B cell (primary cell): Measurements from ENCODE around the gene RABGAP1. TPM values are rescaled to one million over a fixed set of nuclear protein-coding genes. Genes with fewer than 3 reads are reported as not detected.

Experiments
- ATAC-seq: fragments of 200-7000 bp; cut with Tn5 transposase; one replicate; pipeline ENCODE4 v1.10.0; 2021; ENCODE audit warnings: low read depth, mild to moderate bottlenecking, moderate number of reproducible peaks, moderate library complexity
- CTCF ChIA-PET: fragments of 350-600 bp; sonication (Branson Sonifier 250); formaldehyde crosslinking; loops from one replicate; lab custom pipeline; 2021; ENCODE audit warnings: antibody characterized with exemption, inconsistent platforms; lab: Charles Lee
- POLR2A ChIA-PET: fragments of 350-600 bp; sonication (Branson Sonifier 250); formaldehyde crosslinking; loops from one replicate; lab custom pipeline; 2021; ENCODE audit warnings: antibody characterized with exemption; lab: Charles Lee
- DNase-seq: peaks from one replicate; pipeline ENCODE4 v3.0.0; 2013
- H2AFZ ChIP-seq: 2 replicates; pipeline ENCODE4 v1.6.1; 2012; ENCODE audit warnings: mild to moderate bottlenecking, low read depth, low read length; ENCODE audit not compliant: insufficient read depth, poor library complexity, severe bottlenecking
- H3K27ac ChIP-seq, 2 donors: 1 replicate in 1 of 2; 2 replicates in 1 of 2; pipeline ENCODE4 v1.5.1; 2012 to 2013; ENCODE audit warnings: low read length in 2 of 2, mild to moderate bottlenecking in 2 of 2, moderate library complexity in 1 of 2
- H3K27me3 ChIP-seq, 4 experiments: fragments of 200-600 bp in 1 of 4; sonication (generic) in 1 of 4; replicated peaks in 1 of 4; 1 replicate in 2 of 4; 2 replicates in 2 of 4; pipeline versions ENCODE4 v1.6.1 to v1.7.0; 2013 to 2016; ENCODE audit warnings: low read length in 3 of 4, mild to moderate bottlenecking in 2 of 4, mixed read lengths in 1 of 4, moderate library complexity in 1 of 4; ENCODE audit not compliant: insufficient read depth in 4 of 4, control insufficient read depth in 3 of 4; ENCODE audit errors: control extremely low read depth in 1 of 4
- H3K36me3 ChIP-seq, 2 experiments: replicated peaks in 1 of 2; 1 replicate in 1 of 2; 2 replicates in 1 of 2; pipeline versions ENCODE4 v1.6.1 to v1.7.1; 2013; ENCODE audit warnings: low read length in 1 of 2; ENCODE audit not compliant: insufficient read depth in 2 of 2, control insufficient read depth in 1 of 2; ENCODE audit errors: control extremely low read depth in 1 of 2, extremely low read depth in 1 of 2
- H3K4me1 ChIP-seq, 2 donors: fragments of 200-600 bp in 1 of 2; sonication (generic) in 1 of 2; 1 replicate in 1 of 2; 2 replicates in 1 of 2; pipeline versions ENCODE4 v1.5.1 to v1.6.1; 2013 to 2017; ENCODE audit warnings: low read length in 2 of 2; ENCODE audit not compliant: control insufficient read depth in 2 of 2, insufficient read depth in 2 of 2
- H3K4me2 ChIP-seq: replicated peaks from 2 replicates; pipeline ENCODE3; 2012; ENCODE audit warnings: mild to moderate bottlenecking, low read depth, low read length; ENCODE audit not compliant: poor library complexity, severe bottlenecking
- H3K4me3 ChIP-seq, 5 experiments: fragments of 200-600 bp in 1 of 5; sonication (generic) in 1 of 5; 1 replicate in 3 of 5; 2 replicates in 2 of 5; pipeline versions ENCODE4 v1.5.1 to v1.7.0; 2011 to 2016; ENCODE audit warnings: low read length in 4 of 5, mild to moderate bottlenecking in 4 of 5, low read depth in 2 of 5, control low read depth in 1 of 5, moderate library complexity in 1 of 5; ENCODE audit not compliant: insufficient read depth in 1 of 5; ENCODE audit errors: control extremely low read depth in 1 of 5, extremely low read depth in 1 of 5
- H3K79me2 ChIP-seq: fragments of 200-600 bp; sonication (generic); one replicate; pipeline ENCODE4 v1.6.0; 2016; ENCODE audit warnings: low read length; ENCODE audit not compliant: control insufficient read depth, insufficient read depth
- H3K9ac ChIP-seq: fragments of 200-600 bp; sonication (generic); 2 replicates; pipeline ENCODE4 v1.6.1; 2017; ENCODE audit warnings: mild to moderate bottlenecking, low read length, moderate library complexity
- H3K9me3 ChIP-seq, 3 donors: one replicate each; pipeline versions ENCODE4 v1.6.1 to v1.7.1; 2013; ENCODE audit warnings: low read length in 2 of 3; ENCODE audit not compliant: control insufficient read depth in 2 of 3, insufficient read depth in 1 of 3; ENCODE audit errors: control extremely low read depth in 1 of 3
- H4K20me1 ChIP-seq: 2 replicates; pipeline ENCODE4 v1.6.0; 2012; ENCODE audit warnings: mild to moderate bottlenecking, low read length; ENCODE audit not compliant: insufficient read depth, control insufficient read depth, poor library complexity, severe bottlenecking
- H3K27ac Mint-ChIP-seq: one replicate; pipeline ENCODE4 v1.8.0; 2021; ENCODE audit warnings: mixed read lengths
- H3K27me3 Mint-ChIP-seq: one replicate; pipeline ENCODE4 v1.8.0; 2021; ENCODE audit warnings: mixed read lengths
- H3K4me1 Mint-ChIP-seq: one replicate; pipeline ENCODE4 v1.8.0; 2021; ENCODE audit warnings: mixed read lengths
- H3K4me3 Mint-ChIP-seq: one replicate; pipeline ENCODE4 v1.8.0; 2021; ENCODE audit warnings: mixed read lengths
- H3K9me3 Mint-ChIP-seq: one replicate; pipeline ENCODE4 v1.8.0; 2022; ENCODE audit warnings: mixed read lengths; ENCODE audit not compliant: insufficient read depth
- CTCF ChIP-seq: fragments of 200-600 bp; IDR thresholded peaks from one replicate; pipeline ENCODE4 v1.8.0; 2022; ENCODE audit warnings: antibody characterized with exemption, mild to moderate bottlenecking
- EZH2 ChIP-seq: IDR thresholded peaks from 2 replicates; pipeline ENCODE4 v1.6.1; 2012; ENCODE audit warnings: borderline replicate concordance, low read depth, mild to moderate bottlenecking, moderate library complexity, low read length; ENCODE audit not compliant: insufficient read depth, poor library complexity, severe bottlenecking
- WGBS: methylation state at CpG from one replicate; pipeline ENCODE4 v1.1.5; 2013; ENCODE audit warnings: missing lambda C conversion rate; ENCODE audit not compliant: insufficient coverage; 5-methylcytosine and 5-hydroxymethylcytosine counted together
- intact Hi-C: fragments of 100-400 bp; cut with micrococcal nuclease; formaldehyde crosslinking; loops from one replicate; pipeline ENCODE4 v1.10.0; 2022
- polyA plus RNA-seq: library from polyadenylated mRNA; depleted of rRNA; stranded (reverse); fragments of >200 nt; gene quantifications from 2 replicates; pipeline ENCODE4 v1.2.3, GENCODE V29; 2012
- total RNA-seq, 2 donors: library from RNA; stranded (reverse); fragments of 120-200 nt in 1 of 2; gene quantifications; 1 replicate in 1 of 2; 2 replicates in 1 of 2; pipeline versions ENCODE4 v1.2.3 to v1.2.4, GENCODE V29; 2013 to 2022

The RABGAP1 gene
- total and polyA plus RNA-seq, 2 donors (not counting 1 experiment from before 2014, with no cell fraction given), result 13.9 to 81.0 TPM

GRCh38 chr9:123064716-123065115 is 123.9 kb downstream of the RABGAP1 start:
- WGBS, result no CpG with 5 or more reads among the region's 2 CpGs
- no peak overlapping the region for H3K4me3 ChIP-seq
- ChIA-PET CTCF (no interaction called here), POLR2A (no interaction called here)
- no peak overlapping the region for H3K9ac ChIP-seq
- no peaks in the 10 kb centered on the region for H3K9me3 ChIP-seq
- H3K79me2 ChIP-seq, result no peaks in the 10 kb centered on the region
- no peak overlapping the region for H3K4me2 ChIP-seq
- no peak for ATAC-seq
- H3K4me1 ChIP-seq, result no peaks in the 10 kb centered on the region
- no peaks in the 10 kb centered on the region for H3K27me3 ChIP-seq
- Mint-ChIP-seq H3K9me3 (no peaks in the 10 kb centered on the region), H3K27me3 (no peaks in the 10 kb centered on the region), H3K4me3 (no peak overlapping the region), H3K27ac (no peak overlapping the region), H3K4me1 (no peaks in the 10 kb centered on the region)
- no peak overlapping the region for H3K27ac ChIP-seq
- DNase-seq, result no peak
- intact Hi-C loops, result no loop called here
- H3K36me3 ChIP-seq, result peaks cover 0 to 28% of the 10 kb centered on the region in 2 experiments
- no peak for TF ChIP-seq CTCF
- no peak for TF ChIP-seq EZH2
- no peaks in the 10 kb centered on the region for H4K20me1 ChIP-seq
- no peak overlapping the region for H2AFZ ChIP-seq

GRCh38 chr9:123065196-123065595 is 124.4 kb downstream of the RABGAP1 start:
- no peaks in the 10 kb centered on the region for H3K79me2 ChIP-seq
- no CpG with 5 or more reads among the region's 2 CpGs for WGBS
- no peaks in the 10 kb centered on the region for H3K4me1 ChIP-seq
- ChIA-PET CTCF (no interaction called here), POLR2A (no interaction called here)
- DNase-seq (no peak), ATAC-seq (no peak)
- no peak overlapping the region for H3K27ac ChIP-seq
- H3K27ac Mint-ChIP-seq, result no peak overlapping the region
- H2AFZ ChIP-seq, result no peak overlapping the region
- no peak overlapping the region for H3K4me2 ChIP-seq
- no peak overlapping the region for H3K9ac ChIP-seq
- peaks cover 0 to 30% of the 10 kb centered on the region in 2 experiments for H3K36me3 ChIP-seq
- H3K9me3 ChIP-seq, result no peaks in the 10 kb centered on the region
- no peaks in the 10 kb centered on the region for H3K27me3 Mint-ChIP-seq
- intact Hi-C loops, result no loop called here
- no peak overlapping the region for H3K4me3 ChIP-seq
- no peaks in the 10 kb centered on the region for H3K9me3 Mint-ChIP-seq
- TF ChIP-seq EZH2 (no peak), CTCF (no peak)
- no peaks in the 10 kb centered on the region for H4K20me1 ChIP-seq
- H3K4me1 Mint-ChIP-seq, result no peaks in the 10 kb centered on the region
- no peak overlapping the region for H3K4me3 Mint-ChIP-seq
- no peaks in the 10 kb centered on the region for H3K27me3 ChIP-seq
